WTC11 (cell line): ENCODE results near the gene DPP10.

ENCODE experiments used
- CTCF ChIP-seq: fragments of 200-600 bp; IDR thresholded peaks from 2 replicates; pipeline ENCODE4 v1.8.0; 2022; ENCODE audit warnings: antibody characterized with exemption
- GRHL2 ChIP-seq: fragments of 250-450 bp; sonication (Bioruptor Pico); IDR thresholded peaks from 2 replicates; pipeline ENCODE4 v1.8.0; 2022; ENCODE audit warnings: mild to moderate bottlenecking, moderate library complexity; ENCODE audit not compliant: insufficient replicate concordance, severe bottlenecking
- USF1 ChIP-seq: sonication (generic); formaldehyde crosslinking; IDR thresholded peaks from 2 replicates; pipeline ENCODE4 v1.8.0; 2022; ENCODE audit warnings: mild to moderate bottlenecking, missing genetic modification reagents
- ZNF121 ChIP-seq: sonication (generic); formaldehyde crosslinking; IDR thresholded peaks from 2 replicates; pipeline ENCODE4 v1.8.0; 2023; ENCODE audit warnings: missing genetic modification reagents

DNA sequence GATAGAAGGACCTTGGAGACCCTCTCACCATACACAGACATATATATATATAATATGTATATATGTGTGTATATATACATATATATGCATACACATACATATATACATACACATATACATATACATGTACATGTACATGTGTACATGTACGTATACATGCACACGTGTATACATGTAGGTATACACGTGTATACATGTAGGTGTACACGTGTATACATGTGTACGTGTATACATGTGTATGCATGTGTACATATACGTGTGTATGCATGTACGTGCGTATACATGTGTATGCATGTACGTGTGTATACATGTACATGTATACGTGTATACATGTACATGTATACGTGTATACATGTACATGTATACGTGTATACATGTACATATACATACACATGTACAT, 54.5 kb downstream of the DPP10 start:
- TF ChIP-seq CTCF (no peak), ZNF121 (CRISPR knock-in tag) (no peak), GRHL2 (CRISPR knock-in tag) (no peak), USF1 (CRISPR knock-in tag) (no peak)
